Measurements from ENCODE around the gene TMEM203. TPM values are rescaled to one million over a fixed set of nuclear protein-coding genes. Genes with fewer than 3 reads are reported as not detected.

The TMEM203 gene
- total and polyA plus RNA-seq, 8 donors: 9.7 to 22.8 (median 13.7) TPM

GRCh38 chr9:137211532-137211931 lies 6.1 kb upstream of the TMEM203 start:
- H3K27ac ChIP-seq: no peak overlapping the region
- no peaks in the 10 kb centered on the region for H3K27me3 ChIP-seq
- H3K4me1 ChIP-seq: peaks cover 3 to 5% (median 3%) of the 10 kb centered on the region in 3 donors
- no peaks in the 10 kb centered on the region for H3K9me3 ChIP-seq
- H3K4me3 ChIP-seq: no peak overlapping the region
- peak in 1 of 6 donors; percentile 58 for DNase-seq
- WGBS, 2 donors: 87 to 88% methylated on average over 13 of the region's 13 CpGs
- ATAC-seq: no peak
- H3K36me3 ChIP-seq: no peaks in the 10 kb centered on the region
- intact Hi-C loops (cut with DNase I): no loop called here
- FAIRE-seq: no peak
- no peak for TF ChIP-seq CTCF (IDR thresholded peaks at IDR 0.05)

GRCh38 chr9:137206602-137207001 lies 1.2 kb upstream of the TMEM203 start:
- no peak overlapping the region for H3K27ac ChIP-seq
- FAIRE-seq (no peak), ATAC-seq (no peak), DNase-seq (no peak)
- H3K36me3 ChIP-seq: no peaks in the 10 kb centered on the region
- peaks cover 19 to 32% (median 19%) of the 10 kb centered on the region in 3 donors for H3K4me1 ChIP-seq
- H3K27me3 ChIP-seq: no peaks in the 10 kb centered on the region
- TF ChIP-seq CTCF (IDR thresholded peaks at IDR 0.05): no peak
- H3K9me3 ChIP-seq: no peaks in the 10 kb centered on the region
- intact Hi-C loops (cut with DNase I): no loop called here
- peak overlapping the region in 1 of 4 donors; percentile 65 for H3K4me3 ChIP-seq
- WGBS, 2 donors: 40 to 41% methylated on average over 7 of the region's 7 CpGs

- no peak for TF ChIP-seq CTCF (IDR thresholded peaks at IDR 0.05)
- intact Hi-C loops (cut with DNase I): no loop called here
- Histone ChIP-seq H3K9me3 (no peaks in the 10 kb centered on the region), H3K36me3 (no peaks in the 10 kb centered on the region), H3K27me3 (no peaks in the 10 kb centered on the region), H3K4me1 (peaks cover 19 to 38% (median 22%) of the 10 kb centered on the region in 3 donors), H3K27ac (peak overlapping the region; percentile 74 to 88 (median 81)), H3K4me3 (peak overlapping the region; percentile 65 to 97 (median 88))
- peak in 2 of 6 donors; percentile 37 to 55 for DNase-seq
- no peak for ATAC-seq
- FAIRE-seq: no peak
- 5 to 7% methylated on average over 21 of the region's 21 CpGs for WGBS, 2 donors
These were observed 720 bp downstream of the TMEM203 start for GRCh38 chr9:137204731-137205125.

- no peak for FAIRE-seq
- no peak for TF ChIP-seq CTCF (IDR thresholded peaks at IDR 0.05)
- H3K27me3 ChIP-seq: no peaks in the 10 kb centered on the region
- no peak overlapping the region for H3K27ac ChIP-seq
- no peak for DNase-seq
- no peaks in the 10 kb centered on the region for H3K36me3 ChIP-seq
- WGBS, 2 donors: 77% methylated on average over 8 of the region's 8 CpGs
- ATAC-seq: no peak
- peaks cover 19 to 38% (median 22%) of the 10 kb centered on the region in 3 donors for H3K4me1 ChIP-seq
- H3K9me3 ChIP-seq: no peaks in the 10 kb centered on the region
- intact Hi-C loops (cut with DNase I): no loop called here
- no peak overlapping the region for H3K4me3 ChIP-seq
These were observed 2.5 kb downstream of the TMEM203 start for GRCh38 chr9:137202966-137203365.

GRCh38 chr9:137201205-137201868 lies 4.1 kb downstream of the TMEM203 start:
- H3K4me3 ChIP-seq: peak overlapping the region; percentile 36 to 80 (median 48)
- ATAC-seq (no peak), DNase-seq (no peak), FAIRE-seq (no peak)
- H3K4me1 ChIP-seq: peaks cover 15 to 31% (median 17%) of the 10 kb centered on the region in 3 donors
- peak overlapping the region; percentile 73 to 86 (median 82) for H3K27ac ChIP-seq
- intact Hi-C loops (cut with DNase I): no loop called here
- no peak for TF ChIP-seq CTCF (IDR thresholded peaks at IDR 0.05)
- WGBS, 2 donors: 13 to 16% methylated on average over 23 of the region's 23 CpGs
- no peaks in the 10 kb centered on the region for H3K9me3 ChIP-seq
- no peaks in the 10 kb centered on the region for H3K27me3 ChIP-seq
- H3K36me3 ChIP-seq: no peaks in the 10 kb centered on the region
